Measurements from ENCODE around the gene PIGR.

PIGR gene

DNA sequence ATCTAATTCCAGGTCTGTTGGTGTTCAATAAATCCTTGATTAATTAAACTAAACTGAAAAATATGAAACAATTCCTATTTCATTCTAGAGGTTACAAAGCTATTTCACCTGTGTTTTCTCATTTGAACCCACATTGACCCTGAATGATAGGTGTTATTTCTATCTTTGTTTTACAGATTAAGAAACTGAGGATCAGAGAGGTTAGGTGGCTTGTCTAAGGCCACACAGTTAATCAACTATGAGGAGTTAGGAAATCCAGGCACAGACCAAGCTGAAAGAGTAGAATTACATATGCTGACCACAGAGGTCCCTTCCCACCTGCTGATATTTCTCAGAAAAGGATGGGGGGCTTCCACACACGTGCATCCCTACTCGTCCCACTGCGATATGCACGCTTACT, 487 bp downstream of the PIGR start:
- no peak overlapping the region for H3K4me3 ChIP-seq (ENCODE audit: low read depth, low read length)
- TF ChIP-seq, protein P1, sequence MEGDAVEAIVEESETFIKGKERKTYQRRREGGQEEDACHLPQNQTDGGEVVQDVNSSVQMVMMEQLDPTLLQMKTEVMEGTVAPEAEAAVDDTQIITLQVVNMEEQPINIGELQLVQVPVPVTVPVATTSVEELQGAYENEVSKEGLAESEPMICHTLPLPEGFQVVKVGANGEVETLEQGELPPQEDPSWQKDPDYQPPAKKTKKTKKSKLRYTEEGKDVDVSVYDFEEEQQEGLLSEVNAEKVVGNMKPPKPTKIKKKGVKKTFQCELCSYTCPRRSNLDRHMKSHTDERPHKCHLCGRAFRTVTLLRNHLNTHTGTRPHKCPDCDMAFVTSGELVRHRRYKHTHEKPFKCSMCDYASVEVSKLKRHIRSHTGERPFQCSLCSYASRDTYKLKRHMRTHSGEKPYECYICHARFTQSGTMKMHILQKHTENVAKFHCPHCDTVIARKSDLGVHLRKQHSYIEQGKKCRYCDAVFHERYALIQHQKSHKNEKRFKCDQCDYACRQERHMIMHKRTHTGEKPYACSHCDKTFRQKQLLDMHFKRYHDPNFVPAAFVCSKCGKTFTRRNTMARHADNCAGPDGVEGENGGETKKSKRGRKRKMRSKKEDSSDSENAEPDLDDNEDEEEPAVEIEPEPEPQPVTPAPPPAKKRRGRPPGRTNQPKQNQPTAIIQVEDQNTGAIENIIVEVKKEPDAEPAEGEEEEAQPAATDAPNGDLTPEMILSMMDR (IDR thresholded peaks at IDR 0.05; ENCODE audit: control insufficient read depth, extremely low read depth, insufficient read depth) = no peak

DNA sequence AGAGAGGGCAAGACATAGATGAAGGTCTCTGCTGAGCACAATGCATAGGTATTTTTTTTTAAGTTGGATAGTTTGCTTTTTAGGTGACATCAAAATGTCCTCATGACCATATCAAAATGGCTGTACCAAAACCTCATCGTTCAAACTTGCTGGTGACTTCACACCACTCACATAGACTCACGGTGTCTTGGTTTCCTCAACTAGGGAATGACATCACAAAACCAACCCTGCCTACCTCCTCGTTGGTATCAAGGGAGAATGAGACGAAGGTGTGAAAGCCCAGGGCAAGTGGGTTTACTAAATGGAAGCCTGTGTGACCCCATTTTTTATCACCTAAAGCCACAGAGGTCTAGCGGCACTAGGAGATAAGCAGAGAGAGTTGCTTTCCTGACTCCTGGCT, 1.6 kb downstream of the PIGR start:
- no peak for DNase-seq (ENCODE audit: low read depth)
- TF ChIP-seq, protein P1 (IDR thresholded peaks at IDR 0.05; ENCODE audit: control insufficient read depth, extremely low read depth, insufficient read depth) = no peak
- no peak overlapping the region for H3K4me3 ChIP-seq (ENCODE audit: low read depth, low read length)

More for the DNA sequence above, 487 bp downstream of the PIGR start:
- DNase-seq (ENCODE audit: low read depth) = no peak

DNA sequence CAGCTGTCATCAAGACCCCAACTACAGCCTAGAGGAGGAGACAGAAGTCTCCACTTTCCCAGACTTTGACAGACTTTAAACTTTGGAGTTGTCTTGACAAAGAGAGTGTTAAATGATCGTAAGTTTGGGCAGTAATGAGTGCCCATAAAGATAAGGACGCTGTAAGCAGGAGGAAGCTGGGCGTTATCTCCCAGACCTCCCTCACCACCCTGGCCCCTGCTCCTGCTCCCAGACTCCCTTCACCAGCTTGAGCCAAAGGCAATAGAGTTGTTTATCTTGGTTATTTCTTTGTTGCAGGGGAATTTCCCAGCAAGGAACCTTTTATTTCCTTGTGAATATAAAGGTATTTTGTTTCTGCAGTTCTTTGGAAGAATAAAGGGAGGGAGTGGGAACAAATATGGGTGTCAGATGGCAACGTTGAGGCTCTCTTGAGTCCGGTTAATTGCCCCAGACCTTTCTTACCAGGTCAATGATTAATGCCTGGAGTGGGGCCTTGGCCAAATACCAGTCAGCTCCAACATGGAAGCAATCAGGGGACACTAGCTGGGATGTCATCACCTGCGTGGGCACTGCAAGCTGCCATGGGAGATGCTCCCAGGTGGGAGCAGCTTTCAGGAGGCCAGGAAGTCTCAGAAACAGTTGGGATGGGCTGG, 4.4 kb downstream of the PIGR start:
- DNase-seq (ENCODE audit: low read depth) = no peak
- H3K4me3 ChIP-seq (ENCODE audit: low read depth, low read length) = no peak overlapping the region
- TF ChIP-seq, protein P1 (IDR thresholded peaks at IDR 0.05; ENCODE audit: control insufficient read depth, extremely low read depth, insufficient read depth) = no peak

DNA sequence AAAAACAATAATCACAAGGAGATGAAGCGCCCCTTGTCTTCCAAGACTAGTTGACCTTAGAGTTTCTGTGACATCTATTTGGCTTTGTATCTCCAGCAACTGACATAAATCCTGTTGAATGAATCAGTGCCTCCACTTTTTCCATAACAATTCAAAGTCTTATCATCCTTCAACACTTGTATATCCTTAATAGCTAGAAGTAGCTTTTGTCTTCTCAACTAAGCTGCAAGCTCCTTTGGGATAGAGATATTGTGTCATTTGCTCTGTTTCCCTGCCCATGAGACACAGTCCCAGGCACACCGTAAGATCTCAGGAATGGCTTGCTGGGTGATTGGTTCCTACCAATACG, 5.7 kb downstream of the PIGR start:
- no peak overlapping the region for H3K4me3 ChIP-seq (ENCODE audit: low read depth, low read length)
- TF ChIP-seq, protein P1 (IDR thresholded peaks at IDR 0.05; ENCODE audit: control insufficient read depth, extremely low read depth, insufficient read depth) = no peak
- no peak for DNase-seq (ENCODE audit: low read depth)

DNA sequence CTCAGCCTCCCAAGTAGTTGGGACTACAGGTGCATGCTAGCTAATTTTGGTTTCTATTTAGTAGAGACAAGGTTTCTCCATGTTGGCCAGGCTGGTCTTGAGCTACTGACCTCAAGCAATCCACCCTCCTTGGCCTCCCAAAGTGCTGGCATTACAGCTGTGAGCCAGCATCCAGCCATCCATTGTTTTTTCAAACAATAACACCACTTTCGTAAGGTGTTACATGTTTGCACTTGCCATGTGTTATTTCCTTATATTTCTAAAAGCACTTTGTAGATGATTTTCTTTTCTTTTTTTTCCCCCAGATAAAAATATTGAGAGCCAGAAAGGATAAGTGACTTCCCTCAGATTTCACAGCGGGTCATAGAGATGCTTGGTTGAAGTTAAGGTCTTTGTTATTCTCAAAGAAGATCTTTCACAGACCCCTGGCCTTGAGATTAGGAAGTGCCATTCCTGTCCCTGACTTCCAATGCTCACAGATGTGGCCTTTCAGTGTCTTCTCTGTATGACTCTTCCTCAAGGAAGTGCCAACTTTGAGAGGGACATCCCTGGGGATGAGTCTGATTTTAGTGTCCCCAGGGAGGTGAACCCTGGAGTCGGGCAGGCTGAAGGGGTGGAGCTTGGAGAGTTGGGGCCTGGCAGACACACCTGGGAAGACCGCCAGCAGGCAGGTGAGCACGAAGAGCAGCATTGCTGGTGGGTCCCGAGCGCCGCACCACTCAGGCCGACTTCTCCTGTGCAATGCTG, 6.3 kb downstream of the PIGR start:
- no peak for DNase-seq (ENCODE audit: low read depth)
- TF ChIP-seq, protein P1 (IDR thresholded peaks at IDR 0.05; ENCODE audit: control insufficient read depth, extremely low read depth, insufficient read depth) = no peak
- H3K4me3 ChIP-seq (ENCODE audit: low read depth, low read length) = no peak overlapping the region

DNA sequence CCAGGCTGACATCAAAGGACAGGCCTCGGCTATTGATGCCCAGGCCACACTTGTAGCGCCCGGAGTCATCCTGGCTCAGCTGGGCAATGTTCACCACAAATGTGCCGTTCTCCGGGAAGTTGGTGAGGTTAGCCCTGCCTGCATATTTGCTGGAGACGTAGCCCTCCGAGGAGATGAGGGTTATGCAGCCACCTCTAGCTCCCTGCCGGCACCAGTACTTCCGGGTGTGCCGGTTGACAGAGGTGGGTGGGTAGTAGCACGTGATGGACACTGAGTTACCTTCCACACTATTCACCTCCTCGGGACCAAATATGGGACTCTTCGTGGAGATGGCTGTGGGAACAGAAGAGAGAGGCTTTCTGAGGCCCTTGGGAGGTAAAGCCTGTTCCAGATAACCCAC, 7.1 kb downstream of the PIGR start:
- DNase-seq (ENCODE audit: low read depth) = no peak
- H3K4me3 ChIP-seq (ENCODE audit: low read depth, low read length) = no peak overlapping the region
- TF ChIP-seq, protein P1 (IDR thresholded peaks at IDR 0.05; ENCODE audit: control insufficient read depth, extremely low read depth, insufficient read depth) = no peak

Measured in LNCaP clone FGC (cell line).